Suppressor macrophage treated with lipopolysaccharide for 4 hours (primary cell): ENCODE data around the gene AKAP17A.

ENCODE experiments used
- DNase-seq: peaks from one replicate; pipeline ENCODE4 v3.0.0-alpha.2; 2020

The AKAP17A gene

DNA sequence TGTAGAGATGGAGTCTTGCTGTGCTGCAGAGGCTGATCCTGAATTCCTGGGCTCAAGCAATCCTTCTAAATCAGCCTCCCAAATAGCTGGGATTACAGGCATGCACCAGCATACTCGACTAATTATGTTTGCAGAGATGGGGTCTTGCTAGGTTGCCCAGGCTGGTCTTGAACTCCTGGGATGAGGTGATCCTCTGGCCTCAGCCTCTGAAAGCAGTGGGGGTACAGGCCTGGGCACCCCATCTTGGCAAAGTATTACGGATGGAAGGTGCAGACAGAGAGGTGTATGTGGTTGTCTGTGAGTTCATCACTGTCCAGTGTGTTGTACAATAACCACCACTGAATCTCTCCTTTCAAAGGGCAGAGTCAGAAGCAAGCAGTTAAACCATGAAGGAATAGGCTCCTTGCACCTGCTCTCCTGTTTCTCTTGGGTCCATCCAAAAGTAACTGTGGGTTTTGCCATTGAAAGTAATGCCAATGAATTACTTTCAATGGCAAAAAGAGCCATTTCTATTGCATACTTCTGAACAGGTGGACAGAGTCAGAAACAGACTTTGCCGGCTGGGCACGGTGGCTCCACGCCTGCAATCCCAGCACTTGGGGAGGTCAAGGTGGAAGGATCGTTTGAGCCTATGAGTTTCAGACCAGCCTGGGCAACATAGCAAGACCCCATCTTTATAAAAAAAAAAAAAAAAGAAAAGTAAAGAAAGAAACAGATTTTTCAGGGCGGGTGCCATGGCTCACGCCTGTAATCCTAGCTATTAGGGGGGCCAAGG lies 7.0 kb upstream of the AKAP17A start:
- no peak for DNase-seq

DNA sequence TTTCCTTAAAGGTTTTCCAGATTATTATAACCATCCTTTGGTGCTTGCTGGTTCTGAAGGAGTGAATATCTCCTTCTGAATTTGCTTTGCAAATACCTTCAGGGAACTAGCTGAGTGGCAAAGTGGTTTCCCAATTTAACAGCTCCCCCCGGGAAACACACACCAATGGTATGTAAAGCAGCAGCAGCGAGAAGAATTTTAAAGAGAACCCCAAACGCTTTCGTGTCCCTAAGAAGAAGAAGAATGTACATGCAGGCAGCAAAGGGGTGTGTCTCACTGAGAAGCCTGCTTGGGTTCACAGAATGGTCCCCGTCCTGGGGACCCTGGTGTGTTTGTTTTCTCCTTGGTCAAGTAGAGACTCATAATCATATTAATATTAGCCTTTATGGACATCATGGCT lies 4.2 kb upstream of the AKAP17A start:
- DNase-seq, result no peak

DNA sequence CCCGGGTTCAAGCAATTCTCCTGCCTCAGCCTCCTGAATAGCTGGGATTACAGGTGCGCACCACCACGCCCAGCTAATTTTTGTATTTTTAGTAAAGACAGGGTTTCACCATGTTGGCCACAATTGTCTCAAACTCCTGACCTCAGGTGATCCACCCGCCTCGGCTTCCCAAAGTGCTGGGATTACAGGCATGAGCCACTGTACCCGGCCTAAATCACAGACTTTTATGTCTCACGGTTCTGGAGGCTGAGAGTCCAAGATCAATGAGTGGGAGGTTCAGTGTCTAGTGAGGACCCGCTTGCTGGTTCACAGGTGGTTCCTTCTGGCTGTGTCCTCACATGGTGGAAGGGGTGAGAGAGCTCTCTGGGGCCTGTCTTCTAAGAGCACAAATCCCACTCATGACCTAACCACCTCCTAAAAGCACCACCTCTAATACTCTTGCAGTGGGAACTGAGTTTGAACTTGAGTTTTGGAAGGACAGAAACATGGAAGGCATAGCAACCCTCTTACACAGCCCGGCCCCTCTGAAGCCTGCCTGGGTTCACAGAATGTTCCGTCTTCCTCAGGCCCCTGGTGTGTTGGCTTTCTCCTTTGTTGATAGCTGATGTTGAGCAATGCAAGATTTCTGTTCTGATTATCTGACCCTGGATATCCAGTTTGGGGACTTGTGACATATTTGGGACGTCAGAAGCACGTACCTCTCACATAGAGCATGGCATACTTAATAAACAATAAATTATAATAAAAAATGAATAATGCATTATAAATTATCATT lies 1.9 kb upstream of the AKAP17A start:
- no peak for DNase-seq

DNA sequence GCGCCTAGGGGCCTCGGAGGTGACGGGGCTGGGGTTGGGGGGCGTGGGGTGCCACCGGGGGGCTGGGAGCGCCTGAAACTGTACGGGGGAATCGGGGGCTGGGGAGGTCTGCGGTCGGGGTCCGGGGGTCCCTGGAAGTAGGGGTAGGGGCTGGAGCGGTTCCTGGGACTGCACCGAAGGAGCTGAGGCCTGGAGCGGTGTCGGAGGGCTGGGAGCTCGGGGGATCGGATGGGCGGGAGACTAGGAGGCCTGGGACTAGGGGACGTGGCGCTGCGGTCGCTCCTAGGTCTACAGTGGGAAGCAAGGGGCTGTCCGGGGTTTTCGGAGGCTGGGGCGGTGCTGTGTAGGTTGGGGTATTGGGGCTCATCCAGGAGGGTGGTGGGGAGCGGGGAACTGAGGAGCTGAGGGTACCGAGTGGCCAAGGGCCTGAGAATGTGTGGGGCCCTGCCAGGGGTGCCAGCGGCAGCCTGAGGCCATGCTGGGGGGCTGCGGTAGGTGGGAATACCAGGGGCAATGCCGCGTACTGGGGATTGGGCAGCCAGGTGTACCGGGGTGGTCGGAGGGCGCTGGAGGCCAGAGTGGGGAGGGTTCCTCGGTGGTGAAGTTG lies 562 bp downstream of the AKAP17A start:
- DNase-seq, result peak; percentile 19

DNA sequence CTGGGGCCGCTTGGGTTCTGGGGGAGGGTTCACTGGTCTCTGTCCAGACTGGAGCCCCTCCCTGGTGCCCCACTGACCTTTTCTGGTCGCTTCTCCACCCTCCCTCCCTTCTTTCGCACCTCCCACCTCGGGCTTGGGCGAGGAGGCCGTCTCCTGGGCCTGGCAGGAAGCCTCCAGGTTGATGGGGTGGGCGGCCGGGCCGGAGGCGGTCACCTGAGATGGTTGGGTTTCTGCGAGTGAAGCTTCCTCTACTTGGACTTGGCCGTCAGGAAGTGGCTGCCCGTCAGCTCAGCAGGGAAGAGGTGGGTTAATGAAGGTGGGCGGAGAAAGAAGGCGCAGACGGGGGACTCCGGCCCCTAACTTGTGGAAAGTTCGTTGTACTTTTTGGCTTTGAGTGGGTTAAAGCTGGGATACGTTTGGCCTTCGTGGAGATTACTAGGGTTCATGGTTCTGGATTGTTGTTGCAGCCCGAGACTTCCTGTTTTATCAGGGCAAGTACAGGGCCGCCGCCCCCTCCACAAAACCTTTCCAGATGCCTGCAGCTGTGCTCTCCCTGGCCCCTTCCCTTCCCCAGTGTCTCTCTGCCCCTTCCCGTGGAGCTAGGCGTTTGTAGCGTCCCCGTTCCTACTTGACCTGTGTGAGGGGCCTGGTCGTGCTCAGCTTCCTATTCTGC lies 1.2 kb downstream of the AKAP17A start:
- peak; percentile 39 for DNase-seq

DNA sequence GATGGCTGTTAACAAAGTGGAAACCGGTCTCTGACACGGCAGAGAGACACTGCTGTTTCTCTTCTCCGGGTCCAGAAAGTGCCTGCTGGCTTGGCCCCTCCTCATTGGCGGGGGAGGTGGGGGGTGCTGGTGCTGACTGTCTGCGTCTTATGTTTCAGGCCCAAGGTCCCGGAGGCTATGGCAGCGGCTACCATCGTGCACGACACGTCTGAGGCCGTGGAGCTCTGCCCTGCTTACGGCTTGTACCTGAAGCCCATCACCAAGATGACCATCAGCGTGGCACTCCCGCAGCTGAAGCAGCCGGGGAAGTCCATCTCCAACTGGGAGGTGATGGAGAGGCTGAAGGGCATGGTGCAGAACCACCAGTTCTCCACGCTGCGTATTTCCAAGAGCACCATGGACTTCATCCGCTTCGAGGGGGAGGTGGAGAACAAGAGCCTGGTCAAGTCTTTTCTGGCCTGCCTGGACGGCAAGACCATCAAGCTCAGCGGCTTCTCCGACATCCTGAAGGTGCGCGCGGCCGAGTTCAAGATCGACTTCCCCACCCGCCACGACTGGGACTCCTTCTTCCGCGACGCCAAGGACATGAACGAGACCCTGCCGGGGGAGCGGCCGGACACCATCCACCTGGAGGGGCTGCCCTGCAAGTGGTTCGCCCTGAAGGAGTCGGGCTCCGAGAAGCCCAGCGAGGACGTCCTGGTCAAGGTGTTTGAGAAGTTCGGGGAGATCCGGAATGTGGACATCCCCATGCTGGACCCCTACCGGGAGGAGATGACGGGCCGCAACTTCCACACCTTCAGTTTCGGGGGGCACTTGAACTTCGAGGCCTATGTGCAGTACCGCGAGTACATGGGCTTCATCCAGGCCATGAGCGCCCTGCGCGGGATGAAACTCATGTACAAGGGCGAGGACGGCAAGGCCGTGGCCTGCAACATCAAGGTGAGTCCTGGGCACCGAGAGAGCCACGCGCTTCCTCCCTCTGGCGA lies 2.2 kb downstream of the AKAP17A start:
- no peak for DNase-seq

DNA sequence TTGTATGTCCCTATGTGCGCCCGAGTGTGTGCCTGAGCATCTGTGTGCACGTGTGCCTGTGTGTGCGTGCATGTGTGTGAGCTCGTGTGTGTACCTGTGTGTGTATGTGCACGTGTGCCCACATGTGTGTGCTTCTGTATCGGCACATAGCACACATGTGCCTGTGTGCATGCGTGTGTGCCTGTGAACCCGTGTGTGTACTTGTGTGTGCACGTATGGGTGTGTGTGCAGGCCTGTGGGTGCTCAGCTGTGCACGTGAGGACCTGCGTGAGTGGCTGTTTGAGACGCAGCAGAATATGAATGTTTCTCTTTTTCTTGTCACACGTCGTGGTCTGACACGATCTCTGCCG lies 4.3 kb downstream of the AKAP17A start:
- no peak for DNase-seq

DNA sequence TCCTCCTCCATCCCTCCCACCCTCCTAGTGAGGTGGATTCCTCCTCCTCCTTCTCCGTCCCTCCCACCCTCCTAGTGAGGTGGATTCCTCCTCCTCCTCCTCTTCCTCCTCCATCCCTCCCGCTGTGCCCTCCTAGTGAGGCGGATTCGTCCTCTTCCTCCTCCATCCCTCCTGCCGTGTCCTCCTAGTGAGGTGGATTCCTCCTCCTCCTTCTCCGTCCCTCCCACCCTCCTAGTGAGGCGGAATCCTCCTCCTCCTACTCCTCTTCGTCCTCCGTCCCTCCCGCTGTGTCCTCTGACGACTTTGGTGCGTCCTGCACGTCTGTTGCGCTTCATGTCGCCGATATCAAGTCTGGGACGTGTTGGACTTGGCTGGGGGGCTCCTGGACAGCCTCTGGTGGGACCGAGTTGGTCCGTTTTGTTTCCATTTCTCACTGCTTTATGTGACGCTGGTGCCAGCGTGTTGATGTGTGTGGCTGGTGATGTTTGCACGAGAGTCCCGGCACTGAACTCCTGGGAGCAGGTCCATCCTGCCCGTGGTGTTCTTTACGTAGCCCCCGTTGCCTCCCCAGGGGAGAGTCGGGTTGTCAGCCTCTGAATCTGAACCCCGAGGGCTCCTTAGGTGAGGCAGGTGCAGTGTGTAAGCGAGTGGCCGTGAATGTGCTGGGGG lies 5.4 kb downstream of the AKAP17A start:
- DNase-seq, result no peak

DNA sequence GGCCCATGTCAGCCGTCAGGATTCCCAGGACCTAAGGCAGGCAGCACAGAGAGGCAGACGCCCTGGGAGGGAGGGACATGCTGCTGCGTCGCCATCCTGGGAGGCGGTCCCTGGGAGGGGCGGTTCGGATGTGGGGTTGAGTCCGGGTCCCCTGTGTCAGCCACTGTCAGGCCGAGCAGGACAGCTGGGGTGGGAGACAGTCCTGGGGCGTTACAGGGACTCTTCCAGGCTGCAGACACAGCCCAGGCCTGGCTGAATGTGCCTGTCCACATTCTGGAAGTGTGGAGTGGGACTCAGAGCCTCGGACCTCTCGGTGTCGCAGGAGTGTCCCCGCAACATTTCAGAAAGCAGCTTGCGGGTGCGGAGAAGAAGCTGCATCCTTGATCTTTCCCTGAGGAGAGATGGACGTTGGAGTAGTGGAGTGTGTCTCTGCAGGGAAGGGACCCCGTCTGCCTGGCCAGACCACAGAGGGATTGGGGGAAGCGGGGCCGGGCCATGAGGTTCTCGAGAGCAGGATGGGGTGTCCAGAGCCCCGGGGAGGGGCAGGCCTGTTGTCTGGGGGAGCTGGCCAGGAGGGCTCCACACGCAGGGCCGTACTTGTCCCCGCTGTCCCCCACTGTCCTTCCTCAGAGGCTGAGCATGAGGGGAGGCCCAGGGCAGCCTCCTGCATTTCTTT lies 6.1 kb downstream of the AKAP17A start:
- DNase-seq, result no peak

DNA sequence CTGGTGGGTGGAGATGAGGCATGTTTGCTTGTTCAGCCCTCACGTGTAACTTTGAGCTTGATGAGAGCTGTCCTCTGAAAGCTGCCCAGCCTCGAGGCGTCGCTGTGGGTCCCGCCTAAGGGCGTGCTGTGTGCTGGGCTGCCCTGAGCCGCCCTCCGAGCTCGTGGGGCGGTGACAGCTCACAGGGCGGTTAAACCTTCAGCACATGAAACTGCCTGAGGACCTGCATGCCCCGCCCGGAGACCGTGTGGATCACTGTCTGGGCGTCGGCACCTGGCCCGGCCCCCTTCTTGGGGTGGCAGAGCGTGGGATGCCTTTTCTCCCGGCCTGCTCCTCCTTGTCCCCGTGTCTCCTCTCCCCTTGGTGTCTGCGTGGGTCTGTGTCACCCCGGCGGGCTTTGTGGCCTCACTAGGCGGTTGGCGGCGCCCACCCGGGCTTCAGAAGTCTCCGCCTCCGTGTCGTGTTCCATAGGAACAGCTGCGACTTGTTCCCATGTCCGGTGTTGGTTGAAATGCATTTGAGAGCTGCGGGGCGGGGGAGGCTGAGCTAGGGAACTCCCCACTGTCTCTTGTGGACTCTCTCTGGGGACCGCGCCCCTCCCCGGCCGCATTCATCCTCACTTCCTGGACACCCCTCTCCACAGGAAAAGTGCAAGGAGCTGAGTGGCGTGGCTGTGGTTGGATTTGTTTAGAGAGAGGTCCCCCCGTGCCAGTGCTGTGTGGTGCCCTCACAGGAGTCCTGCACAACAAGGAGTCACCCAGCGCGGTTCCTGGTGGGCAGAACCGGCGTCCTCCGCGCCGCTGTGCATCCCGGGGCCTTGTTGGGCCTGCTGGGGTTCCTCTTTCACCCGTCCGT lies 6.8 kb downstream of the AKAP17A start:
- DNase-seq, result no peak

DNA sequence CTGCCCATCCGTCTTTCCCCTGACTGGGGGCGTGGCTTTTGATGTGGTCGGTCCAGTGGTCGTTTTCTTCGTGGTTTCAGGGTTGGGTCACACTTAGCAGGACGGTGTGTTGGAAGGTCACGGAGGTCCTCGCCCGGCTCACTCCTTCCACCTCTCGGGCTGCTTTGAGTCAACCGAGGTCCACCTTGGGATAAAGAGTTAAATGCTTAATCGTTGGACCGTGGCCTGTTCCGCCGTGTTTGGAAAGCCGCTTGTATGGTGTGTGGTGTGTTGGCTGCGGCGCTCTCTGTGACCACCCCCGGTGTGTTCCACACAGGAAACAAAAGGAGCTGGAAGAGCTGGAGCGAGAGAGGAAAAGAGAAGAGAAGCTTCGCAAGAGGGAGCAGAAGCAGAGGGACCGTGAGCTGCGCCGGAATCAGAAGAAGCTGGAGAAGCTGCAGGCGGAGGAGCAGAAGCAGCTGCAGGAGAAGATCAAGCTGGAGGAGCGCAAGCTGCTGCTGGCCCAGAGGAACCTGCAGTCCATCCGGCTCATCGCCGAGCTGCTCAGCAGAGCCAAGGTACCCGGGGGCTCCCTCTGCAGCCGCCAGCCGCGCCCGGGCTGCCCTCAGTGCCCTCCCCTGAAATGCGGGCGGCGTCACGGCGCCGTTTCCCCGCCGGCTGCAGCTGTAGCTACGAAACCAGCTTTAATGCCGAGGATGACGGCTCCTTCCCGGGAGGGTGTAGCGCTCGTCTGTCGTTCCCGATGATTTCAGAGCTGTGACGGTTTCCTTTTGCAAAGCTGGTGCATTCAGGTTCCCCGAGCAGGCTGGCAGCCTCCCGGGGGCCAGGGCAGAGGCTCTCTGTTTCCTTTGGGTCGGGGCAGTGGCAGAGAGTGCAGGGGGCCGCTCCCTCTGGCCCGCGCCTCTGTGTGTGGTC lies 7.7 kb downstream of the AKAP17A start:
- DNase-seq, result no peak

DNA sequence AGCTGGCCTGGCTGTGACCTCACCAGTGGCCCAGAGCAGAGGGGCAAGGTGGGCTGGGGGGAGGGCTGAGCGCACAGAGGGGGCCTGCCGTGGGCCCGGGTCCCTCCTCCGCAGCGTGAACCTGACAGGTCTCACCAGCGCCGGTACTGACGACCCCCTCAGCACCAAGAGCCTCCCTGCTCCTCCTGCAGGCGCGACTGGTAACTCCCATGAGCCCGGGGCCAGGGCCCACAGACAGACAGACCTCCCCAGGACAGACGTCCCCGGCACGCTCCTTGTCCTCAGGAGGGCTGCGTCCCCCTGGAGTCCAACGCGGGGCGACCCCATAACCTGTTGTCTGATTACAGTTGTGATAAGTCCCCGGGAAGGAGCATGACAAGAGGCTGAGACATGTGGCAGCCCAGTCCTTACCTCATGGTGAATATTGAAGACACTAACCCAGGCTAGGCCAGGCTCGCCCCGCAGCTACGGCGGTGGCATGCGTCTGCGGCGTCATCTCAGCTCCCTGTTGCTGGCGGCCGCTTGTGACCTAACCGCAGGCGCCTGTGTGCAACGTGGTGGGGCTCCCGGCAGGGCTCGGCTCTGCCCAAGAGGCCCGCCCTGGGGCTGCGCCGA lies 8.5 kb downstream of the AKAP17A start:
- no peak for DNase-seq

DNA sequence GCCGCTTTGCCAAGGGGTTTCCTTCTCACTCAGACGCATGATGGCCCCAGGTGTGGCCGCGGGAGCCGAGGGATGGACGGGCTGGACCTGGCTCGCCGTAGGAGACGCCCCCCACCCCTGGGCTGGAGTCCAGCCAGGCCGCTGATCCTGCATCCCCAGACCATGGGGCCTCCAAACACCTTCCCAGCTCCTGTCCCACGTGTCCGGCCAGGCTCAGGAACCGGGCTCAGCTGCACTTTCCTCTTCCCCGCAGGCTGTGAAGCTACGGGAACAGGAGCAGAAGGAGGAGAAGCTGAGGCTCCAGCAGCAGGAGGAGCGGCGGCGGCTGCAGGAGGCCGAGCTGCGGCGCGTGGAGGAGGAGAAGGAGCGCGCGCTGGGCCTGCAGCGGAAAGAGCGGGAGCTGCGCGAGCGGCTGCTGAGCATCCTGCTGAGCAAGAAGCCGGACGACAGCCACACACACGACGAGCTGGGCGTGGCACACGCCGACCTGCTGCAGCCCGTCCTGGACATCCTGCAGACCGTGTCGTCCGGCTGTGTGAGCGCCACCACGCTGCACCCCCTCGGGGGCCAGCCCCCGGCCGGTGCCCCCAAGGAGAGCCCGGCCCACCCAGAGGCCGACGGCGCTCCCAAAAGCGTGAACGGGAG lies 9.1 kb downstream of the AKAP17A start:
- DNase-seq, result no peak

DNA sequence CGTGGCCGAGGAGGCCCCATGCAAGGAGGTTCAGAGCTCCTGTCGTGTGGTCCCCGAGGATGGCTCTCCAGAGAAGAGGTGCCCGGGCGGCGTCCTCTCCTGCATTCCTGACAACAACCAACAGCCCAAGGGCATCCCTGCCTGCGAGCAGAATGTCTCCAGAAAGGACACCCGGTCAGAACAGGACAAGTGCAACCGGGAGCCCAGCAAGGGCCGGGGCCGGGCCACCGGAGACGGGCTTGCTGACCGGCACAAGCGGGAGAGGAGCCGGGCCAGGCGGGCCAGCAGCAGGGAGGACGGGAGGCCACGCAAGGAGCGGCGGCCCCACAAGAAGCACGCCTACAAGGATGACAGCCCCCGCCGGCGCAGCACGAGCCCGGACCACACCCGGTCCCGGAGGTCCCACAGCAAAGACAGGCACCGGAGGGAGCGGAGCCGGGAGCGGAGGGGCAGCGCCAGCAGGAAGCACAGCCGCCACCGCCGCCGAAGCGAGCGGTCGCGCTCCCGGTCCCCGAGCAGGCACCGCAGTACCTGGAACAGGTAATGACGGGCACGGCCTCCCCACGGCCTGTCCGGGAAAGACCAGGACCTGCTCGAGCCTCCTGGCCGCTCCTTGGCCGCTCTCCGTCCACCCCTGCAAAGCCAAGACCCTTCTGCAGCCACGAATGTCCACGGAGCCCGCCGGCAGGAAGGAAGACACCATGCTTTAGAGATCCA lies 9.8 kb downstream of the AKAP17A start:
- no peak for DNase-seq

DNA sequence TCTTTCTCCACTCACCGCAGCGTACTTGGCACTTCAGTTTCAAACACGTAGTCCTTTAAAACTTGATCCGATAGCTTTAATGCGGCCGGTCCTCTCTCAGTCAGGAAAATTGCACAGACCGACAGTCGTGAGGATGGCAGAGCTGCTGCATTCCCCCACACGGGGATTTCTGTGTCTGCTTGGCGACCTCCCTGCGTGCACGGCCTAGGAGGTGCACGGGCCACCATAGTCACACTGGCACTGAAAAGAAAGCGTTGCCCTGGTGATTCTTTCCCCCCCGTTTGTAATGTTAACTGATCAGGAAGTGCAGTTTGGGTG lies 10.3 kb downstream of the AKAP17A start:
- no peak for DNase-seq

DNA sequence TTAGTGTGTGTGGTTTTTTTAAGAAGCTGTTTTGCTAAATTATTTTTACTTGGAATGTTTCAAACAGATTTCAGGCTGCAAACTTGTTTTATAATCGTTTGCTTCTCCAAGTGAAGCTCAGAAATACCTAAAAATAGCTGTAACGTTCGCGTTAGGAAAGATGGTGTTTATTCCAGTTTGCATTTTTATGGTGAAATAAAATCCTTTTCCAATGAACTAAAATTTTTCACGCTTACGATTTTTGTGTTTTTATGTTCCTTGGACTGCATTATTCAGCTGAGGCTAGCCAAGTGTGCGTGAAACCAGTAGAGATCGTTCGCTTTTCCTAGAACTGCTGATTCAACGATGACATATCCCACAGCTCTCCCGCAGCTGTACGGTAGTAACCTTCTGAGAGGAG lies 10.9 kb downstream of the AKAP17A start:
- DNase-seq, result no peak

DNA sequence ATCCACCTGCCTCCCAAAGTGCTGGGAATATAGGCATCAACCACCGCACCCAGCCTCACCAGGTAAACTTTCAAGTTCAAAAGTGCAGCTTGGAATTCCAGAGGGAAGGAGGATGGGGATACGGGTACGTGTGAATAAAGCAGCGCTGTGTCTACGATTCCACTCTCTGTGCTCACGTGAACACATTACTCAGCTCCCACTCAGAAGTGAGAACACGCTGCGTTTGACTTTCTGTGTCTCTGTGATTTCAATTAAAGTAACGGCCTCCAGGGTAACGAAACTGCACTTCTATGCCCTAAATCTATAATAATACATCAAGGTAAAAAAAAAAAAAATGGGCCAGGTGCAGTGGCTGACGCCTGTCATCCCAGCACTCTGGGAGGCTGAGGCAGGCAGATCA lies 15.1 kb downstream of the AKAP17A start:
- DNase-seq, result no peak

DNA sequence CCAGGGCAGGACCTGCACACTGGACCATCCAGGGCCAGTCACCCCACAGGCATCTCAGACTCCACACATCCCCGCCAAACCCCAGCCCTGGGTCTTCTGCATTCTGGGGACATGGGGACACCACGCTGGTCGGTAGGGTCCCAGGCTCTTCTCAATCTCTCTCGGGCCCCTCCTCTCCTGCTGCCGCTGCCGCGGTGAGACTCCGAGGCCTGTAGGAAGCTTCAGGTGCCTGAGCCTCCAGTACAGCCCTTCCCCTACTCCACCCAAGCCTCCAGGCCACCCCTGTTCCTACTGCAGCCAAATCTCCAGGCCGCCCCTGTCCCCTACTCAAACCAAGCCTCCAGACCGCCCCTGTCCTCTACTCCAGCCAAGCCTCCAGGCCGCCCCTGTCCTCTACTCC lies 17.9 kb downstream of the AKAP17A start:
- no peak for DNase-seq
